KMS-11 (cell line): ENCODE data around the gene WDPCP.
"Not testable (repeated sequence)": the region's sequence is repeated elsewhere in the genome, so short reads cannot be mapped to it uniquely, and the experiment has no call there.

Experiments
- H2AFZ ChIP-seq: fragments of 200-600 bp; sonication (generic); 2 replicates; pipeline ENCODE4 v1.6.1; 2016; ENCODE audit warnings: antibody characterized with exemption, mixed run types, low read depth
- H3K27ac ChIP-seq: fragments of 200-600 bp; sonication (generic); 2 replicates; pipeline ENCODE4 v1.6.1; 2016; ENCODE audit warnings: mild to moderate bottlenecking, mixed run types
- H3K27me3 ChIP-seq: fragments of 200-600 bp; sonication (generic); 2 replicates; pipeline ENCODE4 v1.6.1; 2017; ENCODE audit warnings: mild to moderate bottlenecking, low read depth, mixed run types, moderate library complexity; ENCODE audit not compliant: insufficient read depth
- H3K36me3 ChIP-seq: fragments of 200-600 bp; sonication (generic); 2 replicates; pipeline ENCODE4 v1.6.1; 2017; ENCODE audit warnings: mild to moderate bottlenecking, mixed run types; ENCODE audit not compliant: insufficient read depth
- H3K4me1 ChIP-seq: fragments of 200-600 bp; sonication (generic); 2 replicates; pipeline ENCODE4 v1.6.1; 2016; ENCODE audit warnings: mild to moderate bottlenecking, low read depth, mixed run types; ENCODE audit not compliant: poor library complexity, severe bottlenecking
- H3K4me2 ChIP-seq: fragments of 200-600 bp; sonication (generic); 2 replicates; pipeline ENCODE4 v1.7.0; 2016; ENCODE audit warnings: mild to moderate bottlenecking, mixed run types
- H3K4me3 ChIP-seq: fragments of 200-600 bp; sonication (generic); IDR thresholded peaks from 2 replicates; pipeline ENCODE4 v1.6.1; 2017; ENCODE audit warnings: low read depth, low read length, mixed read lengths; ENCODE audit not compliant: insufficient read depth
- H3K79me2 ChIP-seq: fragments of 200-600 bp; sonication (generic); 2 replicates; pipeline ENCODE4 v1.6.1; 2016; ENCODE audit warnings: low read depth, mixed run types; ENCODE audit not compliant: insufficient read depth
- H3K9ac ChIP-seq: fragments of 200-600 bp; sonication (generic); 2 replicates; pipeline ENCODE4 v1.6.1; 2016; ENCODE audit warnings: mild to moderate bottlenecking, mixed run types
- H4K20me1 ChIP-seq: fragments of 200-600 bp; sonication (generic); 2 replicates; pipeline ENCODE4 v1.6.1; 2016; ENCODE audit warnings: mild to moderate bottlenecking, mixed run types; ENCODE audit not compliant: insufficient read depth
- CTCF ChIP-seq: fragments of 200-600 bp; sonication (generic); conservative IDR thresholded peaks from 2 replicates; pipeline ENCODE4 v1.6.1; 2017; ENCODE audit warnings: low read depth, mild to moderate bottlenecking, antibody characterized with exemption, low read length, moderate library complexity, mixed read lengths

WDPCP gene

GRCh38 chr2:63343397-63344109 is 244.7 kb downstream of the WDPCP start:
- Histone ChIP-seq H3K27me3 (no peaks in the 10 kb centered on the region), H3K36me3 (no peaks in the 10 kb centered on the region), H3K4me2 (no peak overlapping the region), H4K20me1 (no peaks in the 10 kb centered on the region), H3K4me3 (no peak overlapping the region), H3K79me2 (no peaks in the 10 kb centered on the region), H3K9ac (no peak overlapping the region), H2AFZ (no peak overlapping the region), H3K27ac (no peak overlapping the region), H3K4me1 (no peaks in the 10 kb centered on the region)
- TF ChIP-seq CTCF = no peak

GRCh38 chr2:63340443-63340842 is 247.8 kb downstream of the WDPCP start:
- Histone ChIP-seq H3K27me3 (no peaks in the 10 kb centered on the region), H3K4me2 (no peak overlapping the region), H2AFZ (no peak overlapping the region), H3K4me1 (no peaks in the 10 kb centered on the region), H4K20me1 (no peaks in the 10 kb centered on the region), H3K9ac (no peak overlapping the region), H3K36me3 (no peaks in the 10 kb centered on the region), H3K4me3 (no peak overlapping the region), H3K27ac (no peak overlapping the region), H3K79me2 (no peaks in the 10 kb centered on the region)
- no peak for TF ChIP-seq CTCF

GRCh38 chr2:63334910-63335309 is 253.4 kb downstream of the WDPCP start:
- no peak overlapping the region for H3K4me3 ChIP-seq
- H4K20me1 ChIP-seq = no peaks in the 10 kb centered on the region

GRCh38 chr2:63326473-63326872 is 261.8 kb downstream of the WDPCP start:
- Histone ChIP-seq H3K27me3 (no peaks in the 10 kb centered on the region), H3K9ac (no peak overlapping the region), H3K4me1 (no peaks in the 10 kb centered on the region), H3K27ac (no peak overlapping the region), H3K4me2 (no peak overlapping the region), H3K79me2 (no peaks in the 10 kb centered on the region), H4K20me1 (no peaks in the 10 kb centered on the region), H3K4me3 (no peak overlapping the region), H2AFZ (no peak overlapping the region), H3K36me3 (no peaks in the 10 kb centered on the region)
- no peak for TF ChIP-seq CTCF

More at GRCh38 chr2:63334910-63335309, 253.4 kb downstream of the WDPCP start:
- Histone ChIP-seq H3K27ac (no peak overlapping the region), H3K36me3 (no peaks in the 10 kb centered on the region), H3K9ac (no peak overlapping the region), H3K4me1 (no peaks in the 10 kb centered on the region), H3K79me2 (no peaks in the 10 kb centered on the region), H3K27me3 (no peaks in the 10 kb centered on the region), H2AFZ (no peak overlapping the region), H3K4me2 (no peak overlapping the region)
- TF ChIP-seq CTCF = no peak

- H3K4me1 ChIP-seq, H3K36me3 ChIP-seq, H3K27me3 ChIP-seq, H2AFZ ChIP-seq, H3K79me2 ChIP-seq, H3K4me2 ChIP-seq, H3K27ac ChIP-seq, H3K9ac ChIP-seq, H3K4me3 ChIP-seq, H4K20me1 ChIP-seq: not testable (repeated sequence)
Measured at GRCh38 chr2:63323662-63324061, 264.6 kb downstream of the WDPCP start.

GRCh38 chr2:63321973-63322372 is 266.3 kb downstream of the WDPCP start:
- not testable (repeated sequence) for H2AFZ ChIP-seq, H4K20me1 ChIP-seq, H3K4me2 ChIP-seq, H3K27ac ChIP-seq, H3K4me3 ChIP-seq, H3K4me1 ChIP-seq, H3K9ac ChIP-seq, H3K79me2 ChIP-seq, H3K27me3 ChIP-seq, H3K36me3 ChIP-seq
